Adipose tissue (tissue), 3 donors: ENCODE data around the gene KDELR3. TPM values are rescaled to one million over a fixed set of nuclear protein-coding genes. Genes with fewer than 3 reads are reported as not detected.

ENCODE experiments used
- H3K27ac ChIP-seq: one replicate; pipeline ENCODE4 v1.5.1; 2013; ENCODE audit warnings: low read depth, low read length
- WGBS, 3 donors: extraction: QIAGEN DNeasy Blood & Tissue Kit; methylation state at CpG; one replicate each; pipeline ENCODE4 v1.1.7; 2013; 5-methylcytosine and 5-hydroxymethylcytosine counted together
- polyA plus RNA-seq, 3 donors: library from polyadenylated mRNA; stranded (reverse); fragments of 200-250 nt; gene quantifications; one replicate each; pipeline ENCODE4 v1.2.3, GENCODE V29; 2013
- donor health status: healthy with polysubstance abuse.
- donor health status: Bipolar disorder and iron deficiency.
- donor health status: healthy.

KDELR3 gene
- polyA plus RNA-seq, 3 donors = 6.5 to 24.2 (median 8.0) TPM

DNA sequence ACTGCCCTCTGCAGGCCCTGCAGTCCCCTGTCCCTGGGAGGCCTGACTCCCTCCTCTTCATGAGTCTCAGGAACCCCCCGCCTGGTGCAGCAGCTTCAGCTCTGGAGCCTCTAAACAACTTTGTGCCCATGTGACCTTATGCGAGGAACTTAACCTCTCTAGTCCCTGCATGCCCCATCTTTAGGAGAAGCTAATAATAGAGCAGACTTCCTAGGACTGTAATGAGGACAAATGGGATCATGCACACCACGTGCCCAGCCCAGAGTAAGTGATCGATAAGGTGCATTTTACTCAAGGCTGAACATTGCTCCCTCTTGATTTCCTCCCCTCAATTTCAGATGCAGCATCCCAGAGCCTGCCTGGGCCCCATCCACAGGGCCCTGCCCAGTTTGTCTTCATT, 31.9 kb upstream of the KDELR3 start:
- 59 to 65% (median 63%) methylated on average over 4 of the region's 4 CpGs for WGBS, 3 donors

DNA sequence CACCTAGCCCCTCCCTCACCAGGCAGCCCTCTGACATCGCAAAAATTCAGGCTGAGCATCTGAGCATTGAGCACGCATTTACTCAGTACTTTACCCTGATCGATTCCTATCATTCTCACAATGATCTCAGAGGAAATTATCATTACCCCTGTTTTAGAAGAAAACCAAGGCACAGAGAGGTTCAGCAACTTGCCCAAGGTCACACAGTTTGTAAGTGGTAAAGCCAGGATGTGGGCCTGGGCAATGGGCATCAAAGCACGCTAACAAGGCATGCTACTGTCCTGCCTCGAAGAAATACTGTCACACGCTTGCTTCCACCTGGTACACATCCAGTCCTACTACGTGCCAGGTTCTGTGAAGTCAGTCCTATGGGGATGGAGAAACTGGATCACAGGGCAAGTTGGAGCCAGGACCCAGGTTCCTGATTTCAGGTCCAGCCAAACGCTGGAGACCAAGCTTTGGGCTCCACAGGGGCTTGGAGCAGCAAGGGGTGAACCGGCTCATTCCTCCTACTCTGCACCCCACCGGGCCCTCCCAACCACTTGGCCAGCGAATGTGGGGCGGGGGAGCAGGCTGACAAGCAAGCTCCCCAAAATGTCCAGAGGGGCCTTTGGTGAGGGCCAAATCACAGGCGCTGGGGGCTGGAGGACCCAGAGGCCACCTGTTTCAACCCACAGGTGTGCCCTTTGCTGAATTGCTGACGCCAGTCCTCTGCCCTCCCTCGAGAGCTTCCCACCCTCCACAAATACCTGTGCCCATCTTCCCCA, 31.1 kb upstream of the KDELR3 start:
- H3K27ac ChIP-seq = no peak overlapping the region
- 88 to 90% (median 89%) methylated on average over 15 of the region's 15 CpGs for WGBS, 3 donors

More for the DNA sequence above, 31.9 kb upstream of the KDELR3 start:
- H3K27ac ChIP-seq = no peak overlapping the region

DNA sequence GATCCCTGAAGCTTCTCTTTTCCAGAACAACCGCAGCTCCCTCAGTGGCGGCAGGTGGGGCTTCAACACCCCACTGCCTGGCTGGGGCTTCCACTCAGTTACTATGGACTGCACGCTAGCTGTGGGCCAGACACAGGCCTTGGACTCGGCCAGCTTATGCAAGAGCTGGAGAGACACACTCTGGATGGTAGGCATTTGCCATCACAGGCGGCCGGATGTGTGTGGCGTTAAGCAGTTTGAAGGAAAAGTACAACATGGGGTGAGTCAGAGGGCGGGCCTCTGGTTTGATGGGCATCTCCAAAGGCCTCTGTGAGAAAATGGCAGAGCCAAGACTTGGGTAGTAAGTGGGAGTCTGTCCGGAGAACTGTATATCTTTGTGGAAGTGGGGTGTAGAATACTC, 30.5 kb upstream of the KDELR3 start:
- H3K27ac ChIP-seq = no peak overlapping the region
- WGBS, 3 donors = 93 to 96% (median 93%) methylated on average over 9 of the region's 9 CpGs

DNA sequence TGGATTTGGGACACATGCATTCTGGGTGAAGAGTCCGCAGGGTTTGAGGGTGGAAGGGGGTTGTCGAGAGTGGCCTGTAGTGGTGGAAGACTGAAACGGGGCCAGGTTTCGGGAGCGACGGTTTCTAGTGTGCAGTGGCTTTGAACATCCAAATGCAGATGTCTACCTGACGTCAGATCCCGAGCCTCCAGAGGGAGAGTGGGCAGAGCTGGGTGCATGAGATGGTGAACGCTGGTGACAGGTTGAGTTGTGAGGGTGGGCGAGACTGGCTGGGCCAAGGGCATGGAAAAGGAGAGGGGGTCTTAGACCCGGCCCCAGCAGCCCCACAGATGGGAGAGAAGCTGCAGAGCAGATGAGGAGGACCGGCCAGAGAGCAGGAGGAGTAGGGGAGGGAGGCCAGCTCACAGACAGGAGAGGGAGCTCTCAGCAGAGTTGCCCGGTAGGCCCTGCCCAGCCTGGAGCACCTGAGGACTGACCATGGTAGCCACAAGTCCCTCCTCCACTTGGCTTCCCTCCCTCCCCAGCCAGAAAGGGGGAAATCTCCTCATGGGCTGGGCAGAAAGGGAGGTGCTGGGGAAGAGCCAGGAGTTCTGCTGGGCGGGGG, 27.0 kb upstream of the KDELR3 start:
- WGBS, 3 donors = 78 to 84% (median 79%) methylated on average over 13 to 14 of the region's 14 CpGs

DNA sequence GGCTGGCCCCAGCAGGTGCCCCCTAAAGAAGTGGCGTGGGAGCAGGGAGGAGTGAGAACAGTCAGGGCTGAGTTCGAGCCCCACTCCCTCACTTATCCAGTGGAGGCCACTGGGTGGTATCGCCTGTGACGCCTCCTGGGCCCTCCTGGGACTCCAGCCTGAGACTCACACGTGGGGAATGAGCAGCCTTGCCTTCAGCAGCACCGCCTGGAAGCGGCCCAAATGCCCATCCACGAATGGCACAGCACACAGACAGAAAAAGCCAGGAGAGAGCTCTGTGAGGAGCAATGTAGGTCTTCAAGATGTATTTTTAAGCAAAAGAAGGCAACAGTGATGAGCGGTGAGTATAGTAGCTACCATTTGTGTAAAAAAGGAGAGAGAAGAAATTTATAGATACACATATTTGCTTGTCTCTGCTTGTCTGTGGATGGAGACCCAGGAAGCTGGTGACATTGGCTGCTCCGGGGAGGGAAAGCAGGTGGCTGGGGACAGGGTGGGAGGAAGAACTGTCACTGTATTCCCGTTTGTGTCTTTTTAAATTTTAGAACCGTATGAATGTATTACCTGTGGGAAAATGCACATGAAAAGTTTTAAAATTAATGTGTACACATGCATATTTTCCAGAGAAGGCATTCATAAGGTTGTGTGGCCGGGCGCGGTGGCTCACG, 26.1 kb upstream of the KDELR3 start:
- H3K27ac ChIP-seq = no peak overlapping the region
- WGBS, 3 donors = 70 to 77% (median 70%) methylated on average over 16 of the region's 16 CpGs

More for the DNA sequence above, 27.0 kb upstream of the KDELR3 start:
- H3K27ac ChIP-seq = no peak overlapping the region

DNA sequence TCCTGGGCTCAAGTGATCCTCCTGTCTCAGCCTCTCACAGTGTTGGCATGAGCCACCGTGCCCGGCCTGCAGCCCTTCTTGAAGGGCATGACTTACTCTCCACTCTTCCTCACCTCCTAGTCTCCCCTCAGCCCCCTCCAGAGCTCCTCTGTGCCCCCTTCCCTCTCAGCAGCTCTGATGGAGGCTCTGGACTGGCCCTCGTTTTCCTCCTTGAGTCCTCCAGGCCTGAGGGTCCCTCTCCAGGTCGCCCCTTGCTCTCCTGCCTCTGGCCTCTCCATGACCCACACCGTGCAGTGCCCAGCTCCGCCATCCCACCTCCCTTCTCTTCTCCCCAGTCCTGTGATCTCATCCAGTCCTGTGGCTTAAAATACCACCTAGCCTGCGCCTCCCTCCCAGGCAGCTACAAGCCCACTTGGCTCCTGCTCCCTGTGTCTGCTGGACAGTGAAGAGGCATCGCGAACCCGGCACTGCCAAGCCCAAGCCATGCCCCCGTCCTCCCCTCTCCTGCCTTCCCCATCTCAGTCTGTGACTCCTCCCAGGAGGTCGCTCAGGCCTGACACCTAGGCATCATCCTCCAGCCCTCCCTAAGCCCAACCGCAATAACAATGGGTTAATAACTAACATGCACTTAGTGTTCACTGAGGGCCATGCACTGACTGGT, 24.8 kb upstream of the KDELR3 start:
- WGBS, 3 donors = 65 to 69% (median 67%) methylated on average over 13 of the region's 13 CpGs
- no peak overlapping the region for H3K27ac ChIP-seq

DNA sequence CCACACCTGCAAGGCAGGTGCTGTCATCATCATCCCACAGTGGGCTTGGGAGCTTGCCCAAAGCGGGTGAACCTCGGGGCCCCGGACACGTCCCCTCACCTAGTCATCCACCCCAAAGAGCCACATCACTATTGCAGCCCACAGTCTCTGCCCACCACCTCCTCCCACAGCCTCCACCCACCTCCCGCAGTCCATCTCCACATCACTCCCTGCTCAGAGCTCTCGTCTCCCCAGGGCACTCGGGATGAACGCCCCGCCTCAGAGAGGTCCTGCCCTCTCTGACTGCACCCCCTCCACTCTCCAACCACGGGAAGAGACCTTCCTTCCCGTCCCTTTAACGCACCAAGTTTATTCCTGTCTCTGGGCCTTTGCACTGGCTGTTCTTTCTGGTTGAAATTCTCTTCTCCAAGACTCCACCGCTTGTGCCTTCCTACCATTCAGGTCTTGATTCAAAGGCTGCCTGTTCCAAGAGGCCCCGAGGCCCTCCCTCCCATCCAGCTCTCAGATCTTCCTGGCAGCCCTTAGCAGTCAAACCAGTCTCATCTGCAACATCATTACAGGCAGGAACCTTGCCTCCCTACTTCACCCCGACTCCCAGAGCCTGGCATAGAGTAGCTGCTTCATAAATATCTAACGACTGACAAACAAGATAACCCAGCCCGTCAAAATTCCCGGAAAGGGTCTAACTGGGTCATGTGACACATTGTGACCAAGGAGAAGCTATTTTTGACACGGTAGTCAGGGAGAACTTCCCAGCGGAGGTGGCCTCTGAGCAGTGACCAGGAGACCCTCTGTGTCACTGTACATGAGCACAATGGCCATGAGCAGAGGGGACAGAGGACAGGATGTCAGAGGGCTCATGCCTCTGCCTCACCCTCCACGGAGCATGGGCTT, 24.0 kb upstream of the KDELR3 start:
- WGBS, 3 donors = 52 to 58% (median 54%) methylated on average over 21 of the region's 21 CpGs

DNA sequence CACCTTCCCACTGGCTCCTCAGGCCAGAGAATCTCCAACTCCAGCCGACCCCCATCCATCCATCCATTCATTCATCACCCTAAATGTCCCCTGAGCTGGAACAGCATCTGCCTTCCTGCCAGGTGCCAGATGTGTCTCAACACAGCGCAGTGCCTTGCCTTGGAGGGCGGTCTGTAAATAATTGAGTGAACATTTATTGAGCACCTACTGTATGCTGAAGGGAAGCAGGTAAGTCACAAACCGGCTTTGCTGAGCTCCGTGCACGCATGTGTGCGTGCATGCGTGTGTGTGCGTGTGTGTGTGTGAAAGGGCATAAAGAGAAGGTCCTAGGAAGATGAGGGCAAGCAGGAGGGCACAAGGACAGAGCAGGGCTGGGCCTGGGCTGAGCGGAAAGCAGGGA, 23.1 kb upstream of the KDELR3 start:
- 88 to 92% (median 91%) methylated on average over 10 of the region's 10 CpGs for WGBS, 3 donors
- H3K27ac ChIP-seq = no peak overlapping the region

More for the DNA sequence above, 24.0 kb upstream of the KDELR3 start:
- H3K27ac ChIP-seq = no peak overlapping the region

DNA sequence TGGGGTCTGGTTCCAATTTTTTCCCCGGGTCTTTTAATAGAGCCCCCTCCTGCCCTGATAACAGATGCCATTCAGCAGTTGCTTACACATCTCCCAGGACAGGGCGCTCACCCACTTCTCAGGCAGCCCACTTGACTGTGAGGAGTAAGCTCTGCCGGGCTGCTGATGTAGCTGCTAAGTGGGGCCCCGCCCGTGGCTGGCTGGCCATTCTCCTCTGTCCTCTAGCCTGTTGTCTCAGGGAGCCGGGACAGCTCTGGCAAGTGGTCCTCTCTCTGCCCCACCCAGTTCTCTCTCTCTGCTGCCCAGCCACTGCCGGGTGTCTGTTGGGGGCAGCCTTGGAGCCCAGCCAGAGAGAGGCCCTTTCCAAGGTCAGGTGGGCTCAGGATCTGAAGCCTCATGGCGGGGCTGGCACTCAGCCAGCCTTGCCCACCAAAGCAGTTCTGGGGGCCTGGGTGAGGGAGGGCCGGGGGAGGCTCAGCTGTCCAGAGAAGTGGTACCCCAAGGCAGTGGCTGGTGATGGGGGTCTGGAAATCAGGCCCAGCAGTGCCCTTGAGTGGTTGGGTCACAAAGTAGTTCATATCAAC, 21.8 kb upstream of the KDELR3 start:
- no peak overlapping the region for H3K27ac ChIP-seq
- WGBS, 3 donors = 52 to 60% (median 54%) methylated on average over 9 of the region's 9 CpGs

DNA sequence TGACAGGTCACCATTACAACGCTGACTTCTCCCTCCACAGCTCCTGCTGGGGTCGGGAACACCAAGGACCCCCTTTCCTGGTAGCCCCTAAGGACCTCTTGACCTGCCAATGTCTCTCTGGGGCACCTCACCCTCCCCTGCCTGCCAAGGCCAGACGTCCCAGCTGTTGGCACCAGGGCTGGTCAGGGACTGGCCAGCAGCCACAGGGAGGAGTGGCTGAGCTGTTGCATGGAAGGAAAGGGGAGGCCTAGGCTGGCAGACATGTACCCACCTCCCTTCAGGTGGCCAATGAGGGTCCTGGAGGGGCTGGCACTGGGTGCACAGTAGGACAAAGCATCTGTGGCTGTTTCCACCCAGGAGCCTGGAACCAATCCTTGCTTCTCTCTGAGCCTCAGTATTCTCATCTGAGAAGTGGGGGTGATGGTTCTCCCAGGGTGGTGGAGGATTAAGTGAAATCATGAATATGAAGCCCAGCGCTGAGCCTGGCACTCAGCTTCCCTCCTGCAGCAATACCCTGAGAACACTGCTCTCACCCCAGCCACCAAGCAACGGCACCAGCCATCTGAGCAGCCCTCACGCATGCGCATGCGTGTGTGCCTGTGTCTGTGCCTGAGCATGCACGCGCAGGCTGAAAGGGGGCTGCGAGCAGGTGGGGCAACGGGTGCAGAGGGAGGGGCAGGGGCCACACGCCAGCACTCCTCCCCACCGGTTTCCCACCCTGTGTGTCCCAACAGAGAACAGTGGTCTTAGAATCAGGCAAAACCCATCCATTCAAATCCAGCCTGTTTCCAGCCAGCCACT, 18.8 kb upstream of the KDELR3 start:
- 72 to 79% (median 78%) methylated on average over 14 of the region's 14 CpGs for WGBS, 3 donors
- H3K27ac ChIP-seq = no peak overlapping the region

DNA sequence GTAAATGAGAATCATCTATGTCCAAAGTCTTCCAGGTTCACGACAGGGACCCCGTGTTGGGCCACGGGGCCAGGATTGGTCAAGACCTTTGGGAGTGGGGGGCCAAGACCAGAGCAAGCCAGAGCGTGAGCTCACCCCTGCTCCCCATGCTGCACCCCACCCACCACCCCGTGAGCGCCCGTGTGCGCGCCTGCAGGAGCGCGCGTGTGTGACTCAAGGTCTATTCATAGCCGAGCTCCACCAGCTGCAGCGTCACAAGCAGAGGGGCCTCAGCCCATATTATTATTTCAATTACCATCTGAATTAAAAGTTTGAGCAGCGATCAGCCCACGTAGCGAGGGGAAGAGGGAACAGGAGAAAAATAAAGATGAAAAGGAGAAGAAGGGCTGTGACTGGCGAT, 18.1 kb upstream of the KDELR3 start:
- no peak overlapping the region for H3K27ac ChIP-seq

DNA sequence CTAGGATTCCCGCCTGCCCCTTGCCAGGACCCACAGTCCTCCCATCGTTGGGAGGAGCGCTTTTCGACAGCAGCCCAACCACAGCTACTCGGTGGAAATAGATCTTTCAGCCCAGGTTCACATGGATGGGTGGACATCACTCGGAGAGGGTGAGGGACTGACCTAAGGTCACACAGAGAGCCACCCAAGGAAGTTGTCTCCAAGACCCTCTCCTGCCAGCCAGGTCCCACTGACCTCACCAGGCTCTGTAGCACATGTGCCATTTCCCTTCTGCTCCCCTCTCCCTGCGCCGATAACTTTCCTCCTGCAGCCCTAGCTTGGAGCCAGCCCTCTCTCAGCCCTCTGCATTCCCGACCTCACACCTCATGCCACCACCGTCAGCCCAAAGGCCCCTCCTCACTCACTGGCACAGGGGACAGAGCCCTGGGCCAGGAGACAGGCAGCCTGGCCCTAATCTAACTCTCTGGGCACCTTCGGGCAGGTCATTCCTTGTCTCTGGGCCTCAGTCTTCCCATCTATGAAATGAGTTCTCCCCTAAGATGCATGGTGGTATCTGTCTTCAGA, 17.6 kb upstream of the KDELR3 start:
- WGBS, 3 donors = 54 to 64% (median 56%) methylated on average over 11 of the region's 11 CpGs
- H3K27ac ChIP-seq = no peak overlapping the region

More for the DNA sequence above, 18.1 kb upstream of the KDELR3 start:
- 61 to 73% (median 69%) methylated on average over 18 of the region's 18 CpGs for WGBS, 3 donors

DNA sequence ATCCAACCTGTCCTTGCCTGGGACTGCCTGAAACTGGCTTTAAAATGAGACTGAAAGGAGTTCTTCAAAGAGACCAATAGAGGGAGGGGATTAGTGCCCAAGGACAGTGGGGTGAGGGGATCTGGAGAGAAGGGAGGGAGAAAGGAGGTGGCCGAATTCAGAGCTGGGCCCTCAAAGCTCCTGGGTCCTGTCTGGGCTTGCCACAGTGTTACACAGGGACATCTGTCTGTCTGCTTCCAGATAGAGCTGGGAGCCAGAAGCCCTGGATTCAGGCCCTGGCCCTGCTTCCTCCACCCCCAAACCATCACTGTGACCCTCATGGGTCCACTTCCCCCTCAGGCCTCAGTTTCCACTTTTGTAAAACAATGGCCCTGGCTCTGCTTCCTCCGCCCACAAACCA, 16.5 kb upstream of the KDELR3 start:
- no peak overlapping the region for H3K27ac ChIP-seq
- 89 to 94% (median 93%) methylated on average over 2 of the region's 2 CpGs for WGBS, 3 donors

DNA sequence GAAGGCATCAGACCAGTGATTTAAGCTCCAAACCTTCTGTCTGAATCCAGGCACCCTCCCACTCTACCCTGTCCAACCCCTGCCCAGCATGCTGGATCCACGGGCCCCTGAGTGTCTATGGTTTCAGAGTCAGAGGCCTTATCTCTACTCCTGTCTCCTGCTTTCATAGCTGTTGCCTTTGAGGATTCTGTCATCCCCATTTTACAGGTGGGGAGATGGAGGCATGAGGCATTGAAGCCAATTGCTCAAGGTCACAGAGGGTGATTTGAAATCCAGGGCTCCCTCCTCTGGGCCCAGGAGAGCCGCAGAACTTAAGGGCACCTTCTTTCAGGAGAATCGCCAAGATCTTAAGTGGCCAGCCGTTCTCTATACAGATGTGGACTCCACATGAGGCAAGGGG, 16.0 kb upstream of the KDELR3 start:
- WGBS, 3 donors = 69 to 76% (median 76%) methylated on average over 4 of the region's 4 CpGs
- no peak overlapping the region for H3K27ac ChIP-seq

DNA sequence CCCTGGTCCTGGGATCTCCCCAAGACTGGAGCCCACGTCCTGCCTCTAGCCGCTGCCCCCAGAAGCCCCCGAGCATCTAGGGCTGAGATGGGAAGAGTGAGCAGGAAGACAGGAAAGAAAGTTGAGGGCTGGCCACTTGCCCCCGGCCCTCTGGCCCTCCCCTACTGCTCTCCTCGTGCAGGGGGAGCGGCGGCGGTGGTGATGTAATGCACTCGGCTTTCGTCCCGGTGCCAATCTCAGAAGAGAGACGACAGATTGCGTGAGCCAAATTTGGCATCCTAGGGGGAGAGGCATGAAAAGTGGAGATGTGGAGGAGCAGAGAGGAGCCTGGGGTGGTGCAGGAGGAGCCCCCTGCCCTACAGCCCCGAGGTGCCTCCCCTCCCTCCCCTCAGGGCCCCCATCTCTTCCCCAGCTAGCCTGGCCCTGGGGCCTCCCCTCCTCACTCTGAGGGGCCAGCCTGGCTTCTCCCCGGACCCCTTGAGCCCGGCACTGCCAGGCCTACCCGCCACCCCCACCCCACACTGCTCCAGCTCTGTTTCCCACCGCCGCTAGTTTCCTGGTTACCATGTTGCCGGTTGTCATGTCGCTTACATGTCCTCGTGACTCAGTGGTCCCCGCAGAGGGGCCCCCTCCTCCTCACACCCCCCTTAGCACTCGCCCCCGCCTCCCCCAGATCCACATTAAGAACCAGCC, 15.4 kb upstream of the KDELR3 start:
- 31 to 35% (median 34%) methylated on average over 22 to 25 of the region's 25 CpGs for WGBS, 3 donors
- no peak overlapping the region for H3K27ac ChIP-seq

DNA sequence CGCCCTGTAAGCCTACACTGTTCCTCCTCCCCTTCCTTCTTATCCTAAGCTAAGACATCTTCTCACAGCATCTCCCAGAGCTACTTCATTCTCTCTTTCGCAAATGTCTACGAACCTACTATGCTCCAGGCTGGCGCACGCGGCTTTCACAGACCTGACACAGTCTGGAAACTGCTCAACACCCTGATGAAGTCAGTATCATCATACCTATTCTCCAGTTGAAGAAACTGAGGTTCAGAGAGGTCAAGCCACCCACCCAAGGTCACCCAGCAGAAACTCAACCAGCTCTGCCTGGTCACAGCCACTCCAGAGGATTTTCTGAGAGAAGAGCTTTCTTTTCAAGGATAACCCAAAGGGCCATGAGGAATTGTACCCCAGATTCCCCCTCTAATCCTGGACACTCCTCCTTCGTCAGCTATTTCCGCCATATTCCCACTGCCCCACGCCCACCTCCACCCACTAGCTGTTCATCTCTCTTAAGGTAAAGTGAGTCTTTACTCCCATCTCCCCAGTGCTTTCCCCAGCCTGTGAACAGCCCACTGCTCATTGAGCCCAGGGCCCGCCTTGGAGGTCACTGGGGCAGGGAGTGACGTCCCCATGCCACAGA, 14.7 kb upstream of the KDELR3 start:
- 82 to 83% (median 83%) methylated on average over 11 of the region's 11 CpGs for WGBS, 3 donors
- no peak overlapping the region for H3K27ac ChIP-seq
